ENCODE data around the gene INPP5F. TPM values are rescaled to one million over a fixed set of nuclear protein-coding genes. Genes with fewer than 3 reads are reported as not detected.
A peak's percentile ranks its signal among the peaks of the same experiment; 100 is the strongest.

Gene INPP5F
- total and polyA plus RNA-seq, 2 experiments from 2014 or later, result 41.4 to 86.0 TPM

DNA sequence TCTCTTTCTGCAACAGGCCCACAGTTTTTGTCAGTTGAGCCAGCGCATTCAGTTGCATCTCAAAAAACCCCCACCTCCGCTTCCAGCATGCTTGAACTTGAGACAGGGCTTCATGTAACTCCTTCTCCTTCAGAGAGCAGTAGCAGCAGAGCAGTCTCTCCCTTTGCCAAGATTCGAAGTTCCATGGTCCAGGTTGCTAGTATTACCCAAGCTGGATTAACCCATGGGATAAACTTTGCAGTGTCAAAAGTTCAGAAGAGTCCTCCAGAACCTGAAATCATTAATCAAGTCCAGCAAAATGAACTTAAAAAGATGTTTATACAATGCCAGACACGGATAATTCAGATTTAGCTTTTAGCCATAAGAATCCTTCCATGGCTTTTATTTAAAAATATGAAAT, 101.6 kb downstream of the INPP5F start (continued):
- TF ChIP-seq EZH2phosphoT487 (IDR thresholded peaks at IDR 0.05; ENCODE audit: unreplicated experiment) (no peak), POLR2AphosphoS5 (IDR thresholded peaks at IDR 0.05; ENCODE audit: low read depth) (no peak), NANOG (IDR thresholded peaks at IDR 0.05; ENCODE audit: borderline replicate concordance) (no peak), CREB1 (CRISPR knock-in tag; IDR thresholded peaks at IDR 0.05; ENCODE audit: low read depth) (no peak), EZH2 (IDR thresholded peaks at IDR 0.05; ENCODE audit: low read depth, unreplicated experiment) (no peak)

DNA sequence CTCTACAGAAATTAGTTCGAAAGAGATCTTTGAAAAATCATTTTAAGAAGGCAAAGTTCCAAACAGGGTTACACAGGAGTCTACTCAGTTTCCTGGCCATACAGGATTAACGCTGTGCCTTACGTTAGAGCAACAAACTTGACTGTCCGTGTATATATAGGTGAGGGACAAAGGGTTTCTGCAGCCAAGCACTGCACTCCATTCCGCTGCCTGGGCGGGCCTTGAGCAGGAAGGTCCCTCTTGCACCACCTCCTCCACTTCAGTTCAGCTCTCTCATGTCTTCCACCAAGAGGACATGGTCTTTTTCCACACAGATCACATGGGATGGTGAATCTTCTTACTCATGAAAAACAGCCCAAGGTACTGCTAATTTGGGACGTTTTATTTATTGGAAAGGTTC, 103.6 kb downstream of the INPP5F start:
- peak; percentile 10 for DNase-seq (ENCODE audit: low spot score)
- H3K36me3 Mint-ChIP-seq (ENCODE audit: low read depth), result peaks cover 82% of the 10 kb centered on the region
- H3K4me1 Mint-ChIP-seq, result no peaks in the 10 kb centered on the region; the same call in 2 of the 3 replicates

More for the DNA sequence above, 103.6 kb downstream of the INPP5F start:
- H3K27me3 ChIP-seq (ENCODE audit: insufficient read depth), result no peaks in the 10 kb centered on the region
- H4K20me1 ChIP-seq (replicated peaks; ENCODE audit: insufficient read depth), result no peaks in the 10 kb centered on the region; the same call in 1 of the 2 replicates
- H3K27ac ChIP-seq (ENCODE audit: low read depth), result no peak overlapping the region
- no peak overlapping the region for H3K4me2 ChIP-seq
- TF ChIP-seq, protein P1, sequence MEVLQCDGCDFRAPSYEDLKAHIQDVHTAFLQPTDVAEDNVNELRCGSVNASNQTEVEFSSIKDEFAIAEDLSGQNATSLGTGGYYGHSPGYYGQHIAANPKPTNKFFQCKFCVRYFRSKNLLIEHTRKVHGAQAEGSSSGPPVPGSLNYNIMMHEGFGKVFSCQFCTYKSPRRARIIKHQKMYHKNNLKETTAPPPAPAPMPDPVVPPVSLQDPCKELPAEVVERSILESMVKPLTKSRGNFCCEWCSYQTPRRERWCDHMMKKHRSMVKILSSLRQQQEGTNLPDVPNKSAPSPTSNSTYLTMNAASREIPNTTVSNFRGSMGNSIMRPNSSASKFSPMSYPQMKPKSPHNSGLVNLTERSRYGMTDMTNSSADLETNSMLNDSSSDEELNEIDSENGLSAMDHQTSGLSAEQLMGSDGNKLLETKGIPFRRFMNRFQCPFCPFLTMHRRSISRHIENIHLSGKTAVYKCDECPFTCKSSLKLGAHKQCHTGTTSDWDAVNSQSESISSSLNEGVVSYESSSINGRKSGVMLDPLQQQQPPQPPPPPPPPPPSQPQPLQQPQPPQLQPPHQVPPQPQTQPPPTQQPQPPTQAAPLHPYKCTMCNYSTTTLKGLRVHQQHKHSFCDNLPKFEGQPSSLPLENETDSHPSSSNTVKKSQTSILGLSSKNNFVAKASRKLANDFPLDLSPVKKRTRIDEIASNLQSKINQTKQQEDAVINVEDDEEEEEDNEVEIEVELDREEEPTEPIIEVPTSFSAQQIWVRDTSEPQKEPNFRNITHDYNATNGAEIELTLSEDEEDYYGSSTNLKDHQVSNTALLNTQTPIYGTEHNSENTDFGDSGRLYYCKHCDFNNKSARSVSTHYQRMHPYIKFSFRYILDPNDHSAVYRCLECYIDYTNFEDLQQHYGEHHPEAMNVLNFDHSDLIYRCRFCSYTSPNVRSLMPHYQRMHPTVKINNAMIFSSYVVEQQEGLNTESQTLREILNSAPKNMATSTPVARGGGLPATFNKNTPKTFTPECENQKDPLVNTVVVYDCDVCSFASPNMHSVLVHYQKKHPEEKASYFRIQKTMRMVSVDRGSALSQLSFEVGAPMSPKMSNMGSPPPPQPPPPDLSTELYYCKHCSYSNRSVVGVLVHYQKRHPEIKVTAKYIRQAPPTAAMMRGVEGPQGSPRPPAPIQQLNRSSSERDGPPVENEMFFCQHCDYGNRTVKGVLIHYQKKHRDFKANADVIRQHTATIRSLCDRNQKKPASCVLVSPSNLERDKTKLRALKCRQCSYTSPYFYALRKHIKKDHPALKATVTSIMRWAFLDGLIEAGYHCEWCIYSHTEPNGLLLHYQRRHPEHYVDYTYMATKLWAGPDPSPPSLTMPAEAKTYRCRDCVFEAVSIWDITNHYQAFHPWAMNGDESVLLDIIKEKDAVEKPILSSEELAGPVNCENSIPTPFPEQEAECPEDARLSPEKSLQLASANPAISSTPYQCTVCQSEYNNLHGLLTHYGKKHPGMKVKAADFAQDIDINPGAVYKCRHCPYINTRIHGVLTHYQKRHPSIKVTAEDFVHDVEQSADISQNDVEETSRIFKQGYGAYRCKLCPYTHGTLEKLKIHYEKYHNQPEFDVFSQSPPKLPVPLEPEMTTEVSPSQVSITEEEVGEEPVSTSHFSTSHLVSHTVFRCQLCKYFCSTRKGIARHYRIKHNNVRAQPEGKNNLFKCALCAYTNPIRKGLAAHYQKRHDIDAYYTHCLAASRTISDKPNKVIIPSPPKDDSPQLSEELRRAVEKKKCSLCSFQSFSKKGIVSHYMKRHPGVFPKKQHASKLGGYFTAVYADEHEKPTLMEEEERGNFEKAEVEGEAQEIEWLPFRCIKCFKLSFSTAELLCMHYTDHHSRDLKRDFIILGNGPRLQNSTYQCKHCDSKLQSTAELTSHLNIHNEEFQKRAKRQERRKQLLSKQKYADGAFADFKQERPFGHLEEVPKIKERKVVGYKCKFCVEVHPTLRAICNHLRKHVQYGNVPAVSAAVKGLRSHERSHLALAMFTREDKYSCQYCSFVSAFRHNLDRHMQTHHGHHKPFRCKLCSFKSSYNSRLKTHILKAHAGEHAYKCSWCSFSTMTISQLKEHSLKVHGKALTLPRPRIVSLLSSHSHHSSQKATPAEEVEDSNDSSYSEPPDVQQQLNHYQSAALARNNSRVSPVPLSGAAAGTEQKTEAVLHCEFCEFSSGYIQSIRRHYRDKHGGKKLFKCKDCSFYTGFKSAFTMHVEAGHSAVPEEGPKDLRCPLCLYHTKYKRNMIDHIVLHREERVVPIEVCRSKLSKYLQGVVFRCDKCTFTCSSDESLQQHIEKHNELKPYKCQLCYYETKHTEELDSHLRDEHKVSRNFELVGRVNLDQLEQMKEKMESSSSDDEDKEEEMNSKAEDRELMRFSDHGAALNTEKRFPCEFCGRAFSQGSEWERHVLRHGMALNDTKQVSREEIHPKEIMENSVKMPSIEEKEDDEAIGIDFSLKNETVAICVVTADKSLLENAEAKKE (CRISPR knock-in tag; IDR thresholded peaks at IDR 0.05), result no peak
- TF ChIP-seq POLR2AphosphoS5 (IDR thresholded peaks at IDR 0.05; ENCODE audit: low read depth) (no peak), EZH2 (IDR thresholded peaks at IDR 0.05; ENCODE audit: low read depth, unreplicated experiment) (no peak), NANOG (IDR thresholded peaks at IDR 0.05; ENCODE audit: borderline replicate concordance) (no peak), STAT1 (IDR thresholded peaks at IDR 0.05; ENCODE audit: unreplicated experiment) (no peak), ZNF331 (CRISPR knock-in tag; IDR thresholded peaks at IDR 0.05; ENCODE audit: low read depth) (no peak), JUNB (IDR thresholded peaks at IDR 0.05; ENCODE audit: unreplicated experiment) (no peak), EZH2phosphoT487 (IDR thresholded peaks at IDR 0.05; ENCODE audit: unreplicated experiment) (no peak), ZNF114 (CRISPR knock-in tag; IDR thresholded peaks at IDR 0.05) (no peak), CREB1 (CRISPR knock-in tag; IDR thresholded peaks at IDR 0.05; ENCODE audit: low read depth) (no peak)
- TF ChIP-seq, protein P2, sequence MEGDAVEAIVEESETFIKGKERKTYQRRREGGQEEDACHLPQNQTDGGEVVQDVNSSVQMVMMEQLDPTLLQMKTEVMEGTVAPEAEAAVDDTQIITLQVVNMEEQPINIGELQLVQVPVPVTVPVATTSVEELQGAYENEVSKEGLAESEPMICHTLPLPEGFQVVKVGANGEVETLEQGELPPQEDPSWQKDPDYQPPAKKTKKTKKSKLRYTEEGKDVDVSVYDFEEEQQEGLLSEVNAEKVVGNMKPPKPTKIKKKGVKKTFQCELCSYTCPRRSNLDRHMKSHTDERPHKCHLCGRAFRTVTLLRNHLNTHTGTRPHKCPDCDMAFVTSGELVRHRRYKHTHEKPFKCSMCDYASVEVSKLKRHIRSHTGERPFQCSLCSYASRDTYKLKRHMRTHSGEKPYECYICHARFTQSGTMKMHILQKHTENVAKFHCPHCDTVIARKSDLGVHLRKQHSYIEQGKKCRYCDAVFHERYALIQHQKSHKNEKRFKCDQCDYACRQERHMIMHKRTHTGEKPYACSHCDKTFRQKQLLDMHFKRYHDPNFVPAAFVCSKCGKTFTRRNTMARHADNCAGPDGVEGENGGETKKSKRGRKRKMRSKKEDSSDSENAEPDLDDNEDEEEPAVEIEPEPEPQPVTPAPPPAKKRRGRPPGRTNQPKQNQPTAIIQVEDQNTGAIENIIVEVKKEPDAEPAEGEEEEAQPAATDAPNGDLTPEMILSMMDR (conservative IDR thresholded peaks at IDR 0.05; ENCODE audit: low read depth in 2 of 2), result no peak
- TF ChIP-seq, protein P3, sequence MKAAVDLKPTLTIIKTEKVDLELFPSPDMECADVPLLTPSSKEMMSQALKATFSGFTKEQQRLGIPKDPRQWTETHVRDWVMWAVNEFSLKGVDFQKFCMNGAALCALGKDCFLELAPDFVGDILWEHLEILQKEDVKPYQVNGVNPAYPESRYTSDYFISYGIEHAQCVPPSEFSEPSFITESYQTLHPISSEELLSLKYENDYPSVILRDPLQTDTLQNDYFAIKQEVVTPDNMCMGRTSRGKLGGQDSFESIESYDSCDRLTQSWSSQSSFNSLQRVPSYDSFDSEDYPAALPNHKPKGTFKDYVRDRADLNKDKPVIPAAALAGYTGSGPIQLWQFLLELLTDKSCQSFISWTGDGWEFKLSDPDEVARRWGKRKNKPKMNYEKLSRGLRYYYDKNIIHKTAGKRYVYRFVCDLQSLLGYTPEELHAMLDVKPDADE (IDR thresholded peaks at IDR 0.05), result no peak
- TF ChIP-seq, protein P4, sequence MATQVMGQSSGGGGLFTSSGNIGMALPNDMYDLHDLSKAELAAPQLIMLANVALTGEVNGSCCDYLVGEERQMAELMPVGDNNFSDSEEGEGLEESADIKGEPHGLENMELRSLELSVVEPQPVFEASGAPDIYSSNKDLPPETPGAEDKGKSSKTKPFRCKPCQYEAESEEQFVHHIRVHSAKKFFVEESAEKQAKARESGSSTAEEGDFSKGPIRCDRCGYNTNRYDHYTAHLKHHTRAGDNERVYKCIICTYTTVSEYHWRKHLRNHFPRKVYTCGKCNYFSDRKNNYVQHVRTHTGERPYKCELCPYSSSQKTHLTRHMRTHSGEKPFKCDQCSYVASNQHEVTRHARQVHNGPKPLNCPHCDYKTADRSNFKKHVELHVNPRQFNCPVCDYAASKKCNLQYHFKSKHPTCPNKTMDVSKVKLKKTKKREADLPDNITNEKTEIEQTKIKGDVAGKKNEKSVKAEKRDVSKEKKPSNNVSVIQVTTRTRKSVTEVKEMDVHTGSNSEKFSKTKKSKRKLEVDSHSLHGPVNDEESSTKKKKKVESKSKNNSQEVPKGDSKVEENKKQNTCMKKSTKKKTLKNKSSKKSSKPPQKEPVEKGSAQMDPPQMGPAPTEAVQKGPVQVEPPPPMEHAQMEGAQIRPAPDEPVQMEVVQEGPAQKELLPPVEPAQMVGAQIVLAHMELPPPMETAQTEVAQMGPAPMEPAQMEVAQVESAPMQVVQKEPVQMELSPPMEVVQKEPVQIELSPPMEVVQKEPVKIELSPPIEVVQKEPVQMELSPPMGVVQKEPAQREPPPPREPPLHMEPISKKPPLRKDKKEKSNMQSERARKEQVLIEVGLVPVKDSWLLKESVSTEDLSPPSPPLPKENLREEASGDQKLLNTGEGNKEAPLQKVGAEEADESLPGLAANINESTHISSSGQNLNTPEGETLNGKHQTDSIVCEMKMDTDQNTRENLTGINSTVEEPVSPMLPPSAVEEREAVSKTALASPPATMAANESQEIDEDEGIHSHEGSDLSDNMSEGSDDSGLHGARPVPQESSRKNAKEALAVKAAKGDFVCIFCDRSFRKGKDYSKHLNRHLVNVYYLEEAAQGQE (IDR thresholded peaks at IDR 0.05; ENCODE audit: unreplicated experiment), result no peak
- H3K4me1 ChIP-seq (ENCODE audit: insufficient read depth), result no peaks in the 10 kb centered on the region
- Mint-ChIP-seq H3K9me3 (no peaks in the 10 kb centered on the region), H3K27me3 (ENCODE audit: insufficient read depth, low read depth, poor library complexity) (no peaks in the 10 kb centered on the region), H3K4me3 (no peak overlapping the region), H3K27ac (peak overlapping the region; percentile 25)
- peaks cover 52% of the 10 kb centered on the region for H3K36me3 ChIP-seq (ENCODE audit: insufficient read depth)
- no peak overlapping the region for H3K4me3 ChIP-seq
- H2AFZ ChIP-seq, result no peak overlapping the region
- ATAC-seq, result peak; percentile 73
- H3K9me2 ChIP-seq (ENCODE audit: insufficient read depth), result no peaks in the 10 kb centered on the region
- no peaks in the 10 kb centered on the region for H3K79me2 ChIP-seq (replicated peaks; ENCODE audit: insufficient read depth)
- 0 out of 2 replicates have a peak, but pooled peaks cover 4% of the 10 kb centered on the region for H3F3A ChIP-seq (replicated peaks; ENCODE audit: low read depth)
